Stimulated activated CD8-positive, alpha-beta memory T cell treated with anti-CD3 and anti-CD28 coated beads, Interleukin-12 subunit alpha, Interleukin-12 subunit beta, amount 100 ng/mL, for 1 hour (primary cell): Measurements from ENCODE around the gene ABCG1.

Source experiments
- DNase-seq: peaks from one replicate; pipeline ENCODE4 v3.0.0-alpha.2; 2020; ENCODE audit warnings: low read depth

ABCG1 gene

GRCh38 chr21:42272109-42272962 is 53.4 kb downstream of the ABCG1 start:
- no peak for DNase-seq

DNA sequence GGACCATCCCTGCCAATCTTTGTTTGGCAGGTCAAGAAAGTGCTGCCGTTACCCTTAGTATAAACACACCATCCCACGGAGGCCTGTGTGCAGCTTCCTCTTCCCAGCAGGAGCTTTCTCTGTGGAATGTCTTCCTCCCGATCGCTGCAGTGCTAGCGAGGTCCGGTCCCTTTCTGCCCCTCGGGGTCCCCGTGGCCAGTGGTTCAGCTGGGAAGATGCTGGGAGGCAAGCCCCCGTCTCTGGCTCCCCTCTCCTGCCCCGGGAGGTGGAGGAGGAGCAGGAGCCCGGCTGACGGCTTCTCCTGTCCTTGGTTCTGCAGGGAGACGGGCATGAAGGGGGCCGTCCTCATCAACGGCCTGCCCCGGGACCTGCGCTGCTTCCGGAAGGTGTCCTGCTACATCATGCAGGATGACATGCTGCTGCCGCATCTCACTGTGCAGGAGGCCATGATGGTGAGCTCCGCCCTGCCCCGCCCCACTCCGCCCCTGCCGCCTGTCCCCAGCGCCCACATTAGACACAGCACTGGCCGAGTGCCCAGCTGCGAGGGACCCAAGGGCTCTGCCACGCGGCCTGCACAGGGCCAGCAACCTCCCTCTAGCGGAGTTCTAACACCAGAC is 54.2 kb downstream of the ABCG1 start:
- DNase-seq = no peak

- no peak for DNase-seq
Observed at GRCh38 chr21:42276076-42276475, 57.1 kb downstream of the ABCG1 start.

GRCh38 chr21:42276526-42277154 is 57.7 kb downstream of the ABCG1 start:
- no peak for DNase-seq

DNA sequence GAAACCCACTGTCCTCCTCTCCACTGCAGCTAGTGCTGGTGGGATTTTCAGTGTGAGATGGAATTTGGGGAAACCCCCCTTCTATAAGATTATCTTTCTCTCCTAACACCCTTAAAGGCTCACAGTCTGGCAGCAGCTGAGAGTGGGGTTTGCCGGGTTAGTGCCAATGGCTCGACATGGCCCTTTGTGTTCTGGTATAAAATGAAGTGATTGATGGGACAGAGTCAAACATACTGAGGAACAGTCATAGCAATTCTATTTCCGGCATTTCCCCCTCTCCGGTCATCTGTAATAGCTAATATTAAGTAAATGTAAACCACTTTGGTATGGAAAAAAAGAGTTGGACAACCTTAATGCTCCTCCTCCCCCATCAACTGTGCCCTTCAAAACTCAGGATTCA is 58.7 kb downstream of the ABCG1 start:
- DNase-seq = no peak

DNA sequence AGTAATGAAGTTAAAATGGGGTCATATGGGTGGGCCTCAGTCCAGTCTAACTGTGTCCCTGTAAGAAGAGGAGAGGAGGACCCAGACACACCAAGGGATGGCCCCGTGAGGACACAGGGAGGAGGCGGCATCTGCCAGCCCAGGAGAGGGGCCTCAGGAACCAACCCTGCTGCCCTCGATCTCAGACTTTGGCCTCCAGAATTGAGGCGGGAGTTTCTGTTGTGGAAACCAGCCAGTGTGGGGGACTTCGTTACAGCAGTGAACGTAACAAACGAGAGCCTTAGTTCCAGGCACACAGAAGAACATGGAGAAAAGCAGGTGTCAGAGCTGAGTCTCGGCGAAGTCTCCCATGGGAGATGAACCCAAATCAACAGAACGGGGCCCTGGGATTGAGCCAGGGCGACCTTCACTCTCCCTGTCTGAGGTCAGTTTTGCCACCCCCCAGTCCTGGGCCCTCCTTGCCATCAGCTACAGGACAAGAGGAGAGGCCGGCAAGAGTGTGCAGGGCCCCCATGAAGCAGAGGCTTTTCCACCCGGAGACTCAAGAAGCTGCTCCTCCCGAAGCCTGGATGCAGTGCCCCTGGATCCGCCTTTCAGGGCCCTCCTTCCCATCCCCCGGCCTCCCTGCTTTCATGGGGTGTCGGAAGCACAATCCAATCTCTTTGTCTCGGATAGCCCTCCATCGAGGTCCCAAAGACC is 59.7 kb downstream of the ABCG1 start:
- no peak for DNase-seq

DNA sequence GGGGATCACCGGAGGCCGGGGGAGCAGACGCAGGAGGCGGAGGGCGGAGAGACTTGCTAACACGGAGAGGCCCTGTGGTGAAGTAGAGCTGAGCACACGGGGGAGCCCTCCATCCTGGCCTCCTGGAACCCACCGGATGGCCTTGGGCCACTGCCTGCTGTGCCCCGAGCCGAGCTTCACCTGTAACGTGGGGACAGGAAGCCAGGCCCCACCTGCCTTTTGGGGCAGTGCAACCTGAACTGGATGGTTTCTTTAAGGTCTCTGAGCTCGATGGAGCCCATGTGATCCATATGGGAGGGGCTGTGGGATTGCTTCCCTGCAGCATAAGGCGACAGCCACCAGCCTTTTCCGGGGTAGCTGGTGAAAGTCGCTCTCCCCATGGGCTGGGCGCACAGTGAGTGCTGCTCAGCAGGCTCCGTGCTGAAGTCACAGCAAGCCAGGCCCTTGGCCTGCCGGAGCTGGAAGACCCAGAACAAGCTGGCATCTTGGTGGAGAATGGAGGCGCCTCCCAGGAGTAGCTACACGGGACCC is 60.5 kb downstream of the ABCG1 start:
- no peak for DNase-seq

GRCh38 chr21:42279888-42280287 is 60.9 kb downstream of the ABCG1 start:
- no peak for DNase-seq

DNA sequence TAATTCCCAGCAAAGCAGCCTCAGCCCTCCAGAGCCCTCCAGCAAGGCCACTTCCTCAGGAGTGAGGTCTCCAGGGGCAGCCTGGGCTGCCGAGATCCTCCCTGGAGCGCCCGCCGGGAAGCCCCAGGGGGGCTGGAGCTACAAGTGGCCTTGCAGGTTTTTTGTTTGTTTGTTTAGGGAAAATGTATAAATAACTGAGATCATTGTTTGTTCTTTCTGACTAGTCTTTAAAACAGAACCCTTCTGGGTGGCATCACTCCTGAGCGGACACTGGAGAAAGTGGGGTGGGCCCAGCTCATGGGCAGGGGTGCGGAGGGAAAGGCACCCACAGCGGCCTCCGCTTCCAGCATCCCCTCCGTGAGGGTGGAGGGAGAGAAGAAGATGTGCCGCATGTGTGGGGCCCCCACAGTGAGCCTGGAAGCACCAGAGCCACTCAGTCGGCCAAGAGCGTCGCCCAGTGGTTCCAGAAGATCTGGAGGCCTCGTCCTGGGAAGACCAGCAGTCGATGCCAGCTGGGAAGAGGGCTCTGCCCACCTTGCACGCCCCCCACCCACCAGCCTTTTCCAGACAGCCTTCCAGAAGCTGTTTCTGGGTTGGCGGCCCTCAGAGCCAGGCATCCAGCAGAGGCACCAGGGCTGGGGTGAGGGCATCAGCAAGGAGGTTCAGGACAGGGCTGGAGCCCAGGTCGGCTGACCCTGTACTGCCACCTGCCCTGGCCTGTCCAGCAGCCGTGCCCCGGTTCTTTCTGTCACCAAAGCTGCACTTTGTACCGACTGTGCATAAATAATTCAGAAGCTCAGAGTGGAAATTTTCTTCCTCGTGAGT is 61.6 kb downstream of the ABCG1 start:
- DNase-seq = no peak

- no peak for DNase-seq
Observed at GRCh38 chr21:42281181-42281680, 62.3 kb downstream of the ABCG1 start.

DNA sequence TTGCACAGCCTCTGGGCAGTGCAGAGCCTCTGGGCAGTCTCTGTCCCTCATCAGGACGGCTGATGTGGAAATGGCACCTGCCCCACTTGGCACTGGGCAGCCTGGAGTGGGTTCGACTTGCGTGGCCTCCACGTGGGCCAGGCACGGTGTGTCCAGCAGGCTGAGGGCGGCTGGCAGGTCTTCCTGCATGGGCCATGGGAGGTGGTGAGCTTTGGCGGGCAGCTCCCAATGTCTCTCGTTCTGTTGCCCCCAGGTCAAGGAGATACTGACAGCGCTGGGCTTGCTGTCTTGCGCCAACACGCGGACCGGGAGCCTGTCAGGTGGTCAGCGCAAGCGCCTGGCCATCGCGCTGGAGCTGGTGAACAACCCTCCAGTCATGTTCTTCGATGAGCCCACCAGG is 63.1 kb downstream of the ABCG1 start:
- no peak for DNase-seq

DNA sequence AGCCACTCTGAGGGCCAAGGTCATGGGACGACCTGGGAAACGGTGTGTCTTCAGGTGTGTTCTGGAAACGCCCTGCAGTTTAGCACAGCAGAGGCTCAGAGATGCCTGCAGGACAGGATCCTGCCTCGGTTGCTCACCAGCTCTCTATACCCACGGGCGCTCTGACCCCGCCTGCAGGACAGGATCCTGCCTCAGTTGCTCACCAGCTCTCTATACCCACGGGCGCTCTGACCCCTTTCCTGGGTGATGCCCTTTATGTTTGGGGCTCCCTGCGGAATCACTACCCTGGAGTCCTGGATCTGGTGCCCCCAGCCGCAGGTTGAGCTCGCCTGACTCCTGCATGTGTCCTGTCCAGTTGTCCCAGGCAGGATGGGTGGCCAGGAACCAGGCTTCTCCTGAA is 63.8 kb downstream of the ABCG1 start:
- DNase-seq = no peak

GRCh38 chr21:42285569-42286245 is 66.8 kb downstream of the ABCG1 start:
- DNase-seq = no peak

GRCh38 chr21:42286416-42286815 is 67.5 kb downstream of the ABCG1 start:
- DNase-seq = no peak

DNA sequence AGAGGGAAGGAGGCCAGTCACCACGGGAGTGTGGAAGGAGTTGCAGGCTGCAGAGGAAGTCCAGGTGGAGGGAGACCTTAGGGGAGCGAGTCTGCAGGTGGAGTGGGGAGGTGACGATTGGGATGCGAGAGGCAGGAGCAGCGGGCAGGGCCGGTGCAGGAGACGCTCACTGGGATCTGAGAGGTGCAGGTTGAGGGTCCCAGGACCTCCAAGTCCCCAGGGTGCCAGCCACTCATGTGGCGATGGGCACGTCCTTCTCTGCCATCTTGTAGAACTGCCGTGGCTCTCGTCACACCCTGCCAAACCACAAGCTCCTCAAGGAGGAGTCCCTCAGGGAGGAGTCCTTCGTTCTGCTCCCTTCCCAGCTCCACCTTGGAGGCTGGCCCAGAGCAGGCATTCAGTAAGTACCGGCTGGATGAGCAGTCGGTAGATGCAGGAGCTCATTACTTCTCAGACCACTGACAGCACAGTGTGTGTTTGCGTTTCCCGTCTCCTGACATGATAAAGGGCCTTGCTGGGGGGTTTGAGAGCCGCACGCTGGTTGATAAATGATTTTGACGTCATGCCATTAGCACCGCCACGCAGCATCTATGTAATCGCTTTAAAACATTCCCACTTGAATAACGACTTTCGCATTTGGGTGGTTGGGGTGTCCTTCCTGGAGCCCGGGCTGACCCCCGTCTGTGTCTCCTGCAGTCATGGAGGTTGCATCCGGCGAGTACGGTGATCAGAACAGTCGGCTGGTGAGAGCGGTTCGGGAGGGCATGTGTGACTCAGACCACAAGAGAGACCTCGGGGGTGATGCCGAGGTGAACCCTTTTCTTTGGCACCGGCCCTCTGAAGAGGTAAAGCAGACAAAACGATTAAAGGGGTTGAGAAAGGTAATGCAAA is 68.5 kb downstream of the ABCG1 start:
- DNase-seq = no peak

DNA sequence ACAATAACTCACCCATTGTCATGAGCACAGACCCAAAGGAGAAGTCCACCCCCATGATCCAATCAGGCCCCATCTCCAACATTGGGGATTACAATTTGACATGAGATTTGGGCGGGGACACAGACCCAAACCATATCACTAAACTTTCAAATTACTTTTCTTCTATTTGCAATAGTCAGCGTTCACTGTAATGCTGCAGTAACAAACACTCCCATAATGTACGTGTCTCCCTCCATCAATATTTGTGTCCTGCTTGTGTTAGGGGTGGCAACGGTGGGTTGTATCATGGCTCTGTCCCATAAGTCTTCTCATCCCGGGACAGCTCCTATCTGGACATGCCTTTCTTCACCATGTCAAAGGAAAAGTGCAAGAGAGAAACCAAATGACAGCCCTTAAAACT is 70.0 kb downstream of the ABCG1 start:
- DNase-seq = no peak

DNA sequence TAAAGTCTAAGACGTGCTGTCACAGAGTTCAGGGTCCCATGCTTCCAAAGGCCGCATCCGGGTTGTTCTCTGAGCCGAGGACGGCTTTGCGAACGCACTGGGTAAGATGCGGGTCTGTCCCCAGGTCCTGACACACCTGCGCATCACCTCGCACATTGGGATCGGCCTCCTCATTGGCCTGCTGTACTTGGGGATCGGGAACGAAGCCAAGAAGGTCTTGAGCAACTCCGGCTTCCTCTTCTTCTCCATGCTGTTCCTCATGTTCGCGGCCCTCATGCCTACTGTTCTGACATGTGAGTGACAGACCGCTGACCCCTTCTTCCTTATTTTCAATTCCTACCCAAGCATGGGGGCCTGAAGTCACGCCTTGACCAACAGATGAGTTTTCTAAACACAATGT is 71.0 kb downstream of the ABCG1 start:
- DNase-seq = no peak

DNA sequence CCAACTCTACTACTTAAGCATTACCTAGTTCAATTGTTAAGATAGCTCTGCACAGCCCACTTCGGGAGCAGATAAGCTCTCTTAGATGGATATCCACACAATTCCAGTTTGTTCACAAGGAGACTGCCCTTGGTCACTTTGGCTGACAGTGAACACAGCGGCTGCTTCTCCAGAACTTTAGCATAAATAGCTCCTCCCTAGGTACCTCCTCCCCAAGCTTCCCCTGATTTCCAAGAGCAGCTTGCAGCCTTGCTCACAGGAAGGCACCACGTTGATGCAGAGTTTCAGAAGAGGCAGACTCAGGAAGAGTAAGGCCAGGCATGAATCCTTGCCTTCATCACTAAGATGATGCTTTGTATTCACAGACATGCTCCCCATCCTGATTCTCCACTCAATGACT is 71.6 kb downstream of the ABCG1 start:
- DNase-seq = no peak

DNA sequence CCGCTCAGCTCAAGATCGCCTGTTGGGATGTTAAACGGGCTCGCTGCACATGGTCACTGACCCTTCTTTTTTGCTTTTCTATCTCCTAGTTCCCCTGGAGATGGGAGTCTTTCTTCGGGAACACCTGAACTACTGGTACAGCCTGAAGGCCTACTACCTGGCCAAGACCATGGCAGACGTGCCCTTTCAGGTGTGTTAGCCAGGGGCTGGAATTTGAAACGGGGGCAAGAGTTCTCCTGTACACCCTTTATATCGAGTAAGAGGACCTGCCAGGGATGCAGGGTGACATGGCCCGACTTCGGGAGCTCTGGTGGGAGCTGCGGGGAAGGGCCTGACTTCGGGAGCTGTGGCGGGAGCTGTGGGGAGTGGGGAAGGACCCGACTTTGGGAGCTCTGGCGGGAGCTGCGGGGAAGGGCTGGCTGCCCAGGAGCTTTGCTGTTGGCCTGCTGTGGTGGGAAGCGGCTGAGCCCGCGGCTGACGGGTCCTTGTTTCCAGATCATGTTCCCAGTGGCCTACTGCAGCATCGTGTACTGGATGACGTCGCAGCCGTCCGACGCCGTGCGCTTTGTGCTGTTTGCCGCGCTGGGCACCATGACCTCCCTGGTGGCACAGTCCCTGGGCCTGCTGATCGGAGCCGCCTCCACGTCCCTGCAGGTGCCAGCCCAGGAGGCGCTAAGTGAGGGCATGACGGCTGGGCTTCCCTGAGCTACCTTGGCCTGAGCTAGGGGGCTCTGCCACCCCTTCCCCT is 72.2 kb downstream of the ABCG1 start:
- DNase-seq = no peak
